HG03469 (cell line): Measurements from ENCODE around the gene FAM120B.
"Not testable (repeated sequence)": the region's sequence is repeated elsewhere in the genome, so short reads cannot be mapped to it uniquely, and the experiment has no call there.

Experiments used
- ATAC-seq: cut with Tn5 transposase; IDR thresholded peaks from one replicate; pipeline ENCODE4 v1.9.1; 2021; ENCODE audit warnings: mild to moderate bottlenecking, moderate library complexity, moderate number of reproducible peaks; ENCODE audit not compliant: unreplicated experiment

FAM120B gene

DNA sequence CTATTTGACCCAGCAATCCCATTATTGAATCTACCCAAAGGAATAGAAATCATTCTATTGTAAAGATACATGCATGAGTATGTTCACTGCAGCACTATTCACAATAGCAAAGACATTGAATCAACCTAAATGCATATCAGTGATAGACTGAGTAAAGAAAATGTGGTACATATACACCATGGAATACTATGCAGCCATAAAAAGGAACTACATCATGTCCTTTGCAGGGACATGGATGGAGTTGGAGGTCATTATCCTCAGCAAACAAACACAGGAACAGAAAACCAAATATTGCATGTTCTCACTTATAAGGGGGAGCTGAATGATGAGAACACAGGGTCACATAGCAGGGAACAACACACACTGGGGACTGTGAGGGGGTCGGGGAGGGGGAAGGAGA lies 48.6 kb downstream of the FAM120B start:
- not testable (repeated sequence) for ATAC-seq

GRCh38 chr6:170355661-170356060 lies 49.1 kb downstream of the FAM120B start:
- no peak for ATAC-seq

DNA sequence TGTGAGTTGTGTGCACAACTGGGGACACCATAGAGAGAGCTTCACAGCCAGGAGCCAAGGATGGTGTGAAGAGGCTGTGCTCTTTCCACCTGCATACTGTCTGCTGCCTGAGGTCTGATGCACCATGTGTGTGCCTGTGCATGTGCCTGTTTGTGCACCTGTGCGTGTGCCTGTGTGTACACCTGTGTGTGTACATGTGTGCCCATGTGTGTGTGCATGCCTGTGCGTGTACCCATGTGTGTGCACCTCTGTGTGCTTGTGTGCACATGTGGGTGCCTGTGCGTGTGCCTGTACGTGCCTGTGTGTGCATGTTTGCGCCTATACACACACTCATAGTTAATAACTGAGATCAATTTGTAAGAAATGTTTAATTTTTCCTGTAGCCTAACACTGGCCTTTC lies 51.3 kb downstream of the FAM120B start:
- ATAC-seq: no peak

DNA sequence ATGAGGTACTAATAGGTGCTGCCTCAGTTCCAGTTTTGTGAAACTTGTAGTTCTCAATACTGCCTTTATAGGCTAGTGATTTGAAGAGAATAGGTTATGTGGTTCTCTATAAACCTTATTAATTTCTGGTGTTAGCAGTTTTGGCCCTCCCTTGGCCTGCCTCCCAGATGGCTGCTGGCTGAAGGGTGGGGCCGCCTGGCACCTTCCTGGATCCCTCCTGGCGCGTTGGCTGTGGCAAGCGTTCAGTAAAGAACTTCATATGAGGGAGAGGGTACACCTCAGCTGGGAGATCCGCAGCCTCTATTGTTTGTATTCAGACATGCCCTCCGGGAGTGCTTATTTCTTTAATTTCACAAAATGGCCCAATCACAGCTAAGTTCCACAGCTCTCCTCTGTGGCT lies 51.9 kb downstream of the FAM120B start:
- ATAC-seq: no peak

GRCh38 chr6:170360476-170360875 lies 53.9 kb downstream of the FAM120B start:
- ATAC-seq: no peak

DNA sequence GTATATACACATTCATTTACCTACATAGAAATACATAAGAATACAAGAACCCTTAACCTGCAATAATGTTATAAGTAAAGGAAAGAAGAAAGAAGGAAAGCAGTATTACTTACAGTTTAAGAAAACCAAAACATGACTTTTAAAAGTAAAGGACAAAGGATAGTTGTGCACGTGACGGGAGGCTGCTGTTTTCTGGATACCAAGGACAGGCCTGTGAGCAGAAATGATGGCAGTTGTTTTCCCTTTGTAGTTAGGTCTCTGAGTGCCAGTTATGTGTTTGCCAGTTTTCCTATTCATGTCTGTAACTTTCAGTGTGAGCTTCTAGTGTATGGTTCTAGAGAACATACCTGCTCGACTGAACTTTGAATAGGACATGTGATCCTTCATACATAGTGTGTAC lies 54.8 kb downstream of the FAM120B start:
- no peak for ATAC-seq

GRCh38 chr6:170362121-170362520 lies 55.6 kb downstream of the FAM120B start:
- no peak for ATAC-seq

DNA sequence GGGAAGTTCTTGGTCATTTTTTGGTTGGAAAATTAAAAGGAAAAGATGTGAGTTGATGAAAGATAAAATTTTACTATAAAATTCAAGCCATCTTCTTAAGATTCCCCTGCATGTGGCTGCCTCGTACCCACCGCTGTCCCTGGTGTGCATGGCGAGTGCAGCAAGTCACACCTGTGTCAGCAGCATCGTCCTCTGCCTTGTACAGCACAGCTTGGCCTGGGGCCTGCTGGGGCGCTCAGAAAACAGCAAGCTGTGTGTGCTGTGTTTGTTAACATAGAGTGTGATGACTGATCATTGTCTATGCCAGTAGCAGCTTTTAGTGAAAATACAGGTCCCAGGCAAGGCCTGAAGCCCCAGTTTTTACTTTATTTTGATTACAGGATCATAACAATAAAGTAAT lies 56.7 kb downstream of the FAM120B start:
- no peak for ATAC-seq

- ATAC-seq: no peak
Measured at GRCh38 chr6:170365121-170365520, 58.6 kb downstream of the FAM120B start.

GRCh38 chr6:170365593-170365992 lies 59.0 kb downstream of the FAM120B start:
- ATAC-seq: no peak

- ATAC-seq: no peak
Measured at GRCh38 chr6:170366248-170366960, 59.8 kb downstream of the FAM120B start.

- ATAC-seq: no peak
Measured at GRCh38 chr6:170367241-170367640, 60.7 kb downstream of the FAM120B start.

GRCh38 chr6:170368544-170368943 lies 62.0 kb downstream of the FAM120B start:
- no peak for ATAC-seq

DNA sequence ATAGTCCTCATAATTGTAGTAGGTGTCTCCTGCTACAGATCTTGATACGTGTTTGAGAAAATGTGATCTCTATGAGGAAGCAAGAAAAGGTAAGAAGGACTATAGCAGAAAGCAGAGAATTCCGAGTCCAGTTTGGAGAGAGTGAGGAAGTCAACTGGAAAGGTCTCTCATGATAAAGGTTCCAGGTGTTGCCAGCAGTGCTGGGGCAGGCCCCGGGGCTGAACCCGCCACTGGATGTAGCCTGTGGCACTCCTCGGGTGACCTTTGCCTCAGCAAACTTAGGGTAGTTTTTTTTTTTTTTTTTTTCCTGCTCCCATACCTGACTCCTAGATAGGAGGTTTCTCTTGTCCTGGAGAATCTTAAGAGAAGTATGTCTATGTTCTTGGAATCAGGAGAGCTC lies 62.8 kb downstream of the FAM120B start:
- no peak for ATAC-seq

DNA sequence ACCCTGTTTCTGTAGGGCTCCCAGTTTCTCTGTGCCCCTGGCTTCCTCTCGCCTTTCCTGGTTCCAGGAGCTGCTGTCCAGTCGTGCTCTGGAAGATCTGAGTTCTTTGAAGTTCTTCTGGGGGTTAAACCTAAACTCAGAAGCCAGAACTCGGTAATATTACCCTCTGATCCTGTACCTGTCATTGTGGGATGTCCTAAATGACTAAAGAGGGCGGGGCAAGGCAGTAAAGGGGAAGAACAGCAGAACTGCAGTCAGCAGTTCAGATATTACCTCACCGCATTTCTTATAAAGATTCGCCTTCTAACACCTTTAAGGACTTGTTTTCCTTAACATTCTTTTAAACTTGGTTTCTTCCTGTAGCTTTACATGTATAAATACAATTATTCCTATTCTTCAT lies 63.9 kb downstream of the FAM120B start:
- ATAC-seq: no peak

GRCh38 chr6:170371080-170371479 lies 64.5 kb downstream of the FAM120B start:
- ATAC-seq: no peak

GRCh38 chr6:170371588-170371987 lies 65.0 kb downstream of the FAM120B start:
- ATAC-seq: no peak

- ATAC-seq: no peak
Measured at GRCh38 chr6:170372380-170373325, 66.1 kb downstream of the FAM120B start.

- ATAC-seq: no peak
Measured at GRCh38 chr6:170374571-170375444, 68.2 kb downstream of the FAM120B start.

DNA sequence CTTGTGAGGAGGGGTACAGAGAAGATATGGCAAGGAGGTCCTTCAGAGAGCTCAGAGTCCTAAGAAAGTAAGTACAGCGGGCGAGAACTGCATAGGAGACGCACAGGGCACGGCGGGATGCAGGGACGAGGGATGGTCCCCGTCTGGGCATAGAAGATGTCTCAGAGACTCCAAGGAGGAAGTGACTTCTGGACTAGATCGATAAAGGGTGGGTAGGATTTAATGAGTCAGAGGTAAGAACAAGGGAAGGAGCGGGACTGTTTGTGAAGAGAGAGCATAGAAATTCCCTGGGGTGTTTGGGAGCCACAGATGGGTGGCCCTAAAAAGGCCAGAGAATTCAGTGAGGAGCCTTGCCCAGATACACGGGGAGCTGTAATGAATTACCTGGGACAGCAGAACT lies 69.1 kb downstream of the FAM120B start:
- ATAC-seq: no peak

GRCh38 chr6:170376386-170377043 lies 70.0 kb downstream of the FAM120B start:
- no peak for ATAC-seq
